Loucy (cell line): ENCODE data around the gene PEX19.

Experiments used
- H2AFZ ChIP-seq: fragments of 200-600 bp; sonication (generic); 2 replicates; pipeline ENCODE4 v1.6.0; 2016; ENCODE audit warnings: antibody characterized with exemption, mild to moderate bottlenecking, low read length, moderate library complexity
- H3F3A ChIP-seq: fragments of 200-600 bp; 2 replicates; pipeline ENCODE4 v1.6.0; 2016; ENCODE audit warnings: antibody characterized with exemption, low read depth, mild to moderate bottlenecking
- H3K27me3 ChIP-seq: fragments of 200-600 bp; sonication (generic); 2 replicates; pipeline ENCODE4 v1.6.1; 2014; ENCODE audit warnings: low read length, mild to moderate bottlenecking; ENCODE audit not compliant: insufficient read depth, poor library complexity, severe bottlenecking
- H3K36me3 ChIP-seq: fragments of 200-600 bp; sonication (generic); 2 replicates; pipeline ENCODE4 v1.6.1; 2016; ENCODE audit warnings: low read length; ENCODE audit not compliant: insufficient read depth
- H3K4me1 ChIP-seq: fragments of 200-600 bp; sonication (generic); 2 replicates; pipeline ENCODE4 v1.5.1; 2014; ENCODE audit warnings: low read length, mild to moderate bottlenecking; ENCODE audit not compliant: insufficient read depth, poor library complexity, severe bottlenecking
- H3K4me2 ChIP-seq: fragments of 200-600 bp; sonication (generic); 2 replicates; pipeline ENCODE4 v1.6.0; 2014; ENCODE audit warnings: antibody characterized with exemption, low read length, low read depth, mild to moderate bottlenecking; ENCODE audit not compliant: poor library complexity, severe bottlenecking
- H3K4me3 ChIP-seq: fragments of 200-600 bp; sonication (generic); 2 replicates; pipeline ENCODE4 v1.5.1; 2014; ENCODE audit warnings: low read length, mild to moderate bottlenecking, mixed read lengths; ENCODE audit not compliant: poor library complexity, severe bottlenecking
- H3K79me2 ChIP-seq: fragments of 200-600 bp; sonication (generic); 2 replicates; pipeline ENCODE4 v1.6.1; 2014; ENCODE audit warnings: low read length; ENCODE audit not compliant: insufficient read depth
- H3K9ac ChIP-seq: fragments of 200-600 bp; sonication (generic); 2 replicates; pipeline ENCODE4 v1.6.0; 2014; ENCODE audit warnings: mild to moderate bottlenecking, low read depth, low read length, moderate library complexity; ENCODE audit not compliant: poor library complexity, severe bottlenecking
- H3K9me2 ChIP-seq: fragments of 200-600 bp; sonication (generic); replicated peaks from 2 replicates; pipeline ENCODE4 v1.6.1; 2016; ENCODE audit warnings: low read depth, low read length, mixed read lengths
- H3K9me3 ChIP-seq: fragments of 200-600 bp; sonication (generic); 2 replicates; pipeline ENCODE4 v1.6.1; 2014; ENCODE audit warnings: mild to moderate bottlenecking, antibody characterized with exemption, low read length, low read depth; ENCODE audit not compliant: insufficient read depth
- H4K20me1 ChIP-seq: fragments of 200-600 bp; sonication (generic); 2 replicates; pipeline ENCODE4 v1.6.0; 2014; ENCODE audit warnings: antibody characterized with exemption, low read length, mild to moderate bottlenecking; ENCODE audit not compliant: insufficient read depth, poor library complexity, severe bottlenecking
- CTCF ChIP-seq: fragments of 200-600 bp; sonication (generic); conservative IDR thresholded peaks from 2 replicates; pipeline ENCODE4 v1.5.1; 2014; ENCODE audit warnings: mild to moderate bottlenecking, antibody characterized with exemption, low read length
- EZH2phosphoT487 ChIP-seq: fragments of 200-600 bp; IDR thresholded peaks from 2 replicates; pipeline ENCODE4 v1.6.1; 2018; ENCODE audit warnings: antibody characterized with exemption, mild to moderate bottlenecking, moderate library complexity, borderline replicate concordance

The PEX19 gene

GRCh38 chr1:160256396-160257046 is 28.4 kb downstream of the PEX19 start:
- Histone ChIP-seq H2AFZ (no peak overlapping the region), H3K36me3 (no peaks in the 10 kb centered on the region), H4K20me1 (peaks cover 44% of the 10 kb centered on the region), H3K9me3 (no peaks in the 10 kb centered on the region), H3K27me3 (no peaks in the 10 kb centered on the region), H3K4me2 (peak overlapping the region; percentile 88), H3F3A (no peaks in the 10 kb centered on the region), H3K79me2 (peaks cover 56% of the 10 kb centered on the region), H3K4me3 (no peak overlapping the region), H3K9me2 (no peaks in the 10 kb centered on the region), H3K9ac (peak overlapping the region; percentile 2), H3K4me1 (peaks cover 43% of the 10 kb centered on the region)
- TF ChIP-seq EZH2phosphoT487 (no peak), CTCF (no peak)

GRCh38 chr1:160255781-160256300 is 29.1 kb downstream of the PEX19 start:
- Histone ChIP-seq H3K36me3 (no peaks in the 10 kb centered on the region), H3F3A (no peaks in the 10 kb centered on the region), H3K79me2 (peaks cover 53% of the 10 kb centered on the region), H3K4me2 (peak overlapping the region; percentile 88), H4K20me1 (peaks cover 38% of the 10 kb centered on the region), H3K9me3 (no peaks in the 10 kb centered on the region), H3K4me3 (no peak overlapping the region), H3K9me2 (no peaks in the 10 kb centered on the region), H2AFZ (no peak overlapping the region), H3K27me3 (no peaks in the 10 kb centered on the region), H3K4me1 (peaks cover 37% of the 10 kb centered on the region), H3K9ac (peak overlapping the region; percentile 2)
- TF ChIP-seq CTCF = no peak
- TF ChIP-seq EZH2phosphoT487 = no peak

- Histone ChIP-seq H4K20me1 (peaks cover 14% of the 10 kb centered on the region), H3F3A (no peaks in the 10 kb centered on the region), H3K4me1 (peaks cover 4% of the 10 kb centered on the region), H3K4me2 (no peak overlapping the region), H3K79me2 (peaks cover 25% of the 10 kb centered on the region), H3K9me2 (no peaks in the 10 kb centered on the region), H3K9ac (no peak overlapping the region), H3K9me3 (no peaks in the 10 kb centered on the region), H2AFZ (no peak overlapping the region), H3K27me3 (no peaks in the 10 kb centered on the region), H3K4me3 (no peak overlapping the region), H3K36me3 (no peaks in the 10 kb centered on the region)
- TF ChIP-seq EZH2phosphoT487 (no peak), CTCF (peak; percentile 86)
These were observed 33.0 kb downstream of the PEX19 start for GRCh38 chr1:160251687-160252526.
